Measurements from ENCODE around the gene GK. TPM values are rescaled to one million over a fixed set of nuclear protein-coding genes. Genes with fewer than 3 reads are reported as not detected.
"Not testable (repeated sequence)": the region's sequence is repeated elsewhere in the genome, so short reads cannot be mapped to it uniquely, and the experiment has no call there.

Gene GK
- 4.3 and 10.4 TPM in 2 replicates for total RNA-seq (2014; rRNA removed; shearing (Covaris generic))

DNA sequence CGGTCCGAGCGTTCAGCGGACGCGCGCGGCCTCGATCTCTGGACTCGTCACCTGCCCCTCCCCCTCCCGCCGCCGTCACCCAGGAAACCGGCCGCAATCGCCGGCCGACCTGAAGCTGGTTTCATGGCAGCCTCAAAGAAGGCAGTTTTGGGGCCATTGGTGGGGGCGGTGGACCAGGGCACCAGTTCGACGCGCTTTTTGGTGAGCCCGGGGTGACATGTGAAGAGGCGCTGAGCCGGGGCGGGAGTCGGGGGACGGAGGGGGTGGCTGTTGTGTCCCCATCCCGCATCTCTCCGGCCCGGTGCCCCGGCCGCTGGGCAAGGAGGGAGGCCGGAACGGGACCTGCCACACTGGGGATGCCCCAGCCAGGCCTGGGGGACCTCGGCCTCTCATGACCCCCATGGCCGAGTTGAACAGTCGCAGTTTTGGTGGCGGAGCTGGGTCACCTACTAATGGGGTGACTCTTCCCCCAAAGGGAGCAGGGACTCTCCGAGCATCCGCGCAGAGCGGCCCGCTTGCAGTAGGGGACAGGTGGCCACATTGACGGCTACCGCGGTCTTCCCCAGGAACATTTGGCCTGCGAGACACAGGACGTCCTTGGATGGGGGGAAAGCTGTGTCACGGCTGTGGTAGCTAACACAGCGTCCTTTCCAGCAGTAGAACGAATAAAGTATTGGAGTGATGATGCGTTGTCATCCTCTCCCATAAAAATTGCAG, at the start of gene GK:
Gene GK (plus strand): TSS at position 9 of the 717 bp plus-strand sequence. CDS start 115 bp downstream, at position 124.
- peak; percentile 33 for DNase-seq (ENCODE audit: low read depth)

DNA sequence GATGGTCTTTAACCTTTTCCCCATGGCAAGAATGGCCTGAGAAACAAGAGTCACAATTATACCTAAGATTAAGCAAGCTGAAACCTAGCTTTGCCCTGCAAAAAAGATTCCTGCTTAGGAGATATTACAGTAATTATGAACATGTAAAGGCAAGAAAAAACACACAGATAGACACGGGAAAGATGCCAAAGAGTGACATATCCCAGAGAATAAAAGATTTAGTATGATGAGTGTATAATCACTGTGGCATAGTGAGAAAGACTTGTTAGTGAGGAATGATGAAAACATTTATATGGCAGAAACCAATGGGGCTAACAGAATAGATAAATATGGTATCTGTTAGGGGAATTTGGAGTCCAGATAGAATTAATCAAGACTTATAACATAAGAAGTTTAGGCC, 46.1 kb upstream of the GK start:
- DNase-seq (ENCODE audit: low read depth) = no peak

DNA sequence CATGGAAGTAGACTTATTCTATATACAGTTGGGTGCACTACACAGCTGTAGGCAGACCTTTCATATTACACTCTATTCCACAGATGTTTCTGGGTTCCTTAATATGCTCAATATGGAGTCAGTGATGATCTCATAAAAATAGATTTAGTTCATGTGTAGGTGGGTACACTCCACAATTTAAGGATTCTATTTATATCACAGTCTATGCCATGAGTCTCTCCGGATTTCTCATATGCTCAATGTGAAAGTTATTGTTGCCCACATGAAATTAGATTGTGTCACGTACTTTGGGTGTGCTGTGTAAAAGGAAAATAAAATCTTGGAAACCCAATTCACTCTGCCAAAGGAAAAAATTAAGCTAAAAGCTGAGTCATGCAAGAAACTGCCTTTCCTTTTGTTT, 43.2 kb upstream of the GK start:
- DNase-seq (ENCODE audit: low read depth) = no peak

DNA sequence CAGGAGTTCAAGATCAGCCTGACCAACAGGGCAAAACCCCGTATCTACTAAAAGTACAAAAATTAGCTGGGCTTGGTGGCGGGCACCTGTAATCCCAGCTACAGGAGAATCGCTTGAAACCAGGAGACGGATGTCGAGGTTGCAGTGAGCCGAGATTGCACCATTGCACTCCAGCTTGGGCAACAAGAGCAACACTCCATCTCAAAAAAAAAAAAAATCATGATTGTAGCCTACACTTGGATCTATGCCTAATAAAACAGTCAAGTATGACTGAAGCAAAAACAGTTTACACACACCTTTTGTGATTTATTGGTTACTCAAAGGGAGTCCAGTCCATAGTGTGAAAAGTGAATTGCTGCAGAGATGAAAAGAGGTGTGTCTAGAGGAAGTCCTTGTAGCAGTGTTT, 41.0 kb upstream of the GK start:
- no peak for DNase-seq (ENCODE audit: low read depth)

DNA sequence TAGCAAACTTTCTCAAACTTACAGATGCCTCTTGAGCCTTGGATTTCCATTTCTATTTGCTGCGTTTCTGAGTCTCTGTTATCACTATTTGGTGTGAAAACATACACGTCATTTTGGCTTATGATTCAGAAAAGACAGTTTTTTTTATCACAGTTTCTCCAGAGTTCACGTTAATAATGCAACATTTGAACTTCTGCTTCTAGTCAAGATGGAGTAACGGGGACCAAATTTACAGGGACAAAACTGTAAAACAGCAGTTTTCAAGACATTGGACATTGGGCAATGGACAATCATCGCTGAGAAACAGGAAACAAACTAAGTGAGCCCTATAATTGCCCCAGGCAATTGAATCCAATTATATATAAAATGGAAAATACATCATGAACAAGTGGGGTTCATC, 39.5 kb upstream of the GK start:
- DNase-seq (ENCODE audit: low read depth) = no peak

DNA sequence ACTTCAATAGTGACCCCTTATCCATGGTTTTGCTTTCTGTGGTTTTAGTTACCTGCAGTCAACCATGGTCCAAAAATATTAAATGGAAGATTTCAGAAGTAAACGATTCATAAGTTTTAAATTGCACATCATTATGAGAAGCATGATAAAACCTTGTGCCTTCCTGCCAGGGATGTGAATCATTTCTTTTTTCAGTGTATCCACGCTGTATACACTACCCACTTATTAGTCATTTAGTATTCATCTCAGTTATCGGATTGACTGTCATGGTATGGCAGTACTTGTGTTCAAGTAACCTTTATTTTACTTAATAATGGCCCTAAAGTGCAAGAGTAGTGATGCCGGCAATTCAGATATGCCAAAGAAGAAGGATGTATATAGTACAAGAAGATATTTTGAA, 38.0 kb upstream of the GK start:
- DNase-seq (ENCODE audit: low read depth) = no peak

DNA sequence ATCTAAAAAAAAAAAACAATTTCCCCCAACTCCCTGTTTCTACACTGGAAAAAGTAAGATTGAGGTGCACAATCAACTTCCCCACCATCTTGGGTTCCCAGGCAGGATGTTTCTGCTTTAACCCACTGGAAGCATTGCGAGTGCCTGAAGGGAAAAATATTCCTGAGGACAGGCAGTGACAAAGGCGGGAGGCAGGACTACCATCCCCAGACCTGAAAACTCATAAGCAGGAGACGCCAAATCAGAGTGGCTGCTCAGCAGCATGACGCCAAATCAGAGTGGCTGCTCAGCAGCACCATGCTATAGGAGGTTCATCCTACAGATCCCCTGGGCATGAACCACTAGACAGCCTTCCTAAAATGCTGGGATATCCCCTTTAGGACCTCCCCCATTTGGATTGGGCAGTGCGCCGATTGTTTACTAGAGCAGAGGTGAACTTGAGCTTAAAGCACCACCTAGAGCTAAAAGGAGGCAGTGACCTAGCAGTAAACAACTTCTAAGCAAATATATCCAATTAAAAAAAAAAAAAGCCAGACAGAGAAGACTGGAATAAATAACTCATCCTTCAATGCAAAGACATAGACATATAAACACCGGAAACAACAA, 35.0 kb upstream of the GK start:
- peak; percentile 17 for DNase-seq (ENCODE audit: low read depth)

DNA sequence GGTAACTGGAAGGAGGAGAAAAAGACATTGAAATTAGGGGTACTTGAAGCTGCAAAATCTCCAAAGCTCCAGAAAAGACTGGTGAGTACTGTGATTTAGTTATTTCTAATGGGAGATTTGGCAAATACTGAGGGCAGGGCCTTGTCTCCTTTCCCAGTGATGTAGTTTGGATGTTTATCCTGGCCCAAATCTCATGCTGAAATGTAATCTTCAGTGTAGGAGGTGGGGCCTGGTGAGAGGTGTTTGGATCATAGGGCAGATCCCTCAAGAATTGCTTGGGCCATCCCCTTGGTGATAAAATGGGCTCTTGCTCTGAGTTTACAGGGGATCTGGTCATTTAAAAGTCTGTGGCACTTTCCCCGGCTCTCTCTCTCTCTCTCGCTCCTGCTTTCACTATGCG, 33.1 kb upstream of the GK start:
- no peak for DNase-seq (ENCODE audit: low read depth)

DNA sequence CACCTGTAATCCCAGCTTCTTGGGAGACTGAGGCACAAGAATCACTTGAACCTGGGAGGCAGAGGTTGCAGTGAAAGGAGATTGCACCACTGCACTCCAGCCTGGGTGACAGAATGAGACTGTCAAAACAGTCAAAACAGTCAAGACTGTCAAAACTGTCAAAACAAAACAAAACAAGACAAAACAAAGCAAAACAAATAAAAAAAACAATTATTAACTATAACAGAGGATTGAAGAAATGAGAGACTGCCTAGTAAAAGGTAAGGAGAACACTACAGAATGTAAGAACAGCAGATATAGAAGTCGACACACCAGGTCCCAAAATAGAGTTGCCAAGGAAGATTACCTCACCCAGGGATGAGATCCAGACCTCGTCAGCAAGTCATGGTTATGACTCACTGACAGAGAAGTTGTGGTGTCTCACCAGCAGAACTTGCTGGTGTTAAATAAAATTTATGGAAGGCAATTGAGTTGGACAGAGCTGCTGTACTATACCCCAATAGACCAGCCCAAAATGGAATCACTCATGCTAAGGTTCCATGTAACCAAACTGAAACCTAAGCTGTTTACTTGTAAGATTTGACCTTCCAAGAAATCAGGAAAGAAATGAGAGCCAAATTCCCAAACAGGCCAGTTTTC, 32.1 kb upstream of the GK start:
- DNase-seq (ENCODE audit: low read depth) = peak; percentile 87

DNA sequence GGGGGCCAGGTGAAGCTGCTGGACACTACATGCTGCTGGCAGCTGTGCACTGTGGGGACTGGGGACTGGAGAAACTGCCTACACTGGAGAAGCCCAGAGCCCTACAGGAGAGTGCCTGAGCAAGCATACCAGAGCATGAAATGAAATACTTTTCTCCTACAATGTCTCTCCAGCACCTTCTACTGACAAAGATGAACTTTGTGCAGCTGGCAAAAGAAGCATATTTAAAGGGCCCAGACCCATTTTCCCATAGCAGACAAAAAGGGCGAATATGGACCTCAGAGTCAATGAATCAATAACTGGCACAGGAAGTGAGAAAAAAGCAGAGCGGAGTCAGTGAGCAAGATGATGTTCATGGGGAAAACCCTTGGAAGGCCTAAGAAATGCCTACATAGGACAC, 30.9 kb upstream of the GK start:
- DNase-seq (ENCODE audit: low read depth) = no peak

DNA sequence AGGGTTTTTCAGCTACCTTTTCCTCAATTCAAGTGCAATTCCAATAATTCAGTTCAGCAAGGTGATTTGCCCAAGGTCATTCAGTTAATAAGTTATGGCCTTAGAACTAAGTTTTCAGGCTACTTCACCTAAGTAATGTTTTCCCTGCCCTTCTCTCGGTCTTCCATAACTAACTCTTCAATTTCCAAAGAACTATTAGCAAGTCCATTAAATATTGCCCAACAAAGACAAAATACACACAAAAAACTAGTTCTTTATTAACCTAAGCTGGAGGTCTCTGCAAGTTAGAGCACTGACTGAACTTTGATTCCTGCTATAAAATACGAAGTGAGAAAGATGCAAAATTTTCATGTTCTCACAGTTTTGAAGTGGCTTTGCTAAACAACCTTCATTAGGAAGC, 26.8 kb upstream of the GK start:
- no peak for DNase-seq (ENCODE audit: low read depth)

DNA sequence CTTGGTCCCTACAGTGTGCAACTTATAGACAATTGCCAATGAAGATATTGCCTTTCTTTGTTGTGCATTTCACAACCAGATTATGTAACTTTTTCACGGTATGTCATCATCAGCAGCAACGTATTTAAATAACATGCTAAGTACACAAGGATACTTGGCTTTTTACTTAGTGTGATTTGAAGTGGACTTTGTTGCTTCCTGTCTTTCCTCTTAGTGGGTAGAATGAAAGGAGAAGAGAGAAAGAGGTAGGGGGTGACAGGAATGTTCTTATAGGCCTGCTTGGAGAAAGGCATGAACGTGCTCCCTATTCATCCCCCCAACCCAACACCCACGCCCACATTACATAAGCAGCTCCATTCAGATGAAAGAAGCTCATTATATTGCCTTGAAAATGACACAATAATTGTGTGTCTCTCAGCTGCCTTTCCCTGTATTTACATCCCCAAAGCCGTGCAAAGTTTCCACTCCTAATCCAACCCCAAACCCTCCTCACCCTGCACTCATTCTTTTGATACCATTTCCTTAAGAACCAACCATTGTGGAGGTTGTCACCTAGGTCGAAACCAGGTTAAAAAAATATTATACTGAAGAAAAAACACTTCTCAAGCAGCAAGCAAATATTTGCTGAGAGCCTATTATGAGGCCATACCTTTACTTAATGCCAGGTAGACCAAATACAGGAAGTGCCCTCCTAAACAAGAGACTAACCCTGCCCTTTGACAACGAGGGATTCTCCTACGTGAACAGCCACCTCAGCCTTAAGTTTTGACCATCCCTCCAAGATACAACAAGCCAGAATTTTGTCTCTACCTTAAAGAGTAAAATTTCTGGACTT, 25.2 kb upstream of the GK start:
- no peak for DNase-seq (ENCODE audit: low read depth)

DNA sequence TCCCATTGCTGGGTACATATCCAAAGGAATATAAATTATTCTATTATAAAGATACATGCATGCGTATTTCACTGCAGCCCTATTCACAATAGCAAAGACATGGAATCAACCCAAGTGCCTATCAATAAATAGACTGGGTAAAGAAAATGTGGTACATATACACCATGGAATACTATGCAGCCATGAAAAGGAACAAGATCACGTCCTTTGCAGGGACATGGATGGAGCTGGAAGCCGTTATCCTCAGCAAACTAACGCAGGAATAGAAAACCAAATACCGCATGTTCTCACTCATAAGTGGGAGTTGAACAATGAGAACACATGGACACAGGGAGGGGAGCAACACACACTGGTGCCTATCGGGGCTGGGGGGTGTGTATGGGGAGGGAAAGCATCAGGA, 19.2 kb upstream of the GK start:
- not testable (repeated sequence) for DNase-seq (ENCODE audit: low read depth)

DNA sequence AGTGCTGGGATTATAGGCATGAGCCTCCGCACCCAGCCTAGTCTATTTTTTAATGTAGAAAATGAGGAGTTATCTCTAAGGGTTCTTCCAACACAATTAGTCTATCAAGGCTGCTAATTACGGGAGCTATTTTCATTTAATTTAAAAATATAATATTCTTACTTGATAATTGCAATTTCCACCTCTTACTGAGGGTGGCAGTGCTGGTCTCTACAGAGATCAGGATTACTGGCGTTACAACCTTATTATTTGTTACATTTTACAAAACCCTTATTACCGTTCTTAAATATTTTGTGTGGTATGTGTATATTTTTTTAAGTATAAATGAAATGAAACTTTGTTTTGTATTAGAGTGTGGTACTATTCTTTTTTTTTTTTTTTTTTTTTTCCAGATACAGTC, 17.6 kb upstream of the GK start:
- no peak for DNase-seq (ENCODE audit: low read depth)

DNA sequence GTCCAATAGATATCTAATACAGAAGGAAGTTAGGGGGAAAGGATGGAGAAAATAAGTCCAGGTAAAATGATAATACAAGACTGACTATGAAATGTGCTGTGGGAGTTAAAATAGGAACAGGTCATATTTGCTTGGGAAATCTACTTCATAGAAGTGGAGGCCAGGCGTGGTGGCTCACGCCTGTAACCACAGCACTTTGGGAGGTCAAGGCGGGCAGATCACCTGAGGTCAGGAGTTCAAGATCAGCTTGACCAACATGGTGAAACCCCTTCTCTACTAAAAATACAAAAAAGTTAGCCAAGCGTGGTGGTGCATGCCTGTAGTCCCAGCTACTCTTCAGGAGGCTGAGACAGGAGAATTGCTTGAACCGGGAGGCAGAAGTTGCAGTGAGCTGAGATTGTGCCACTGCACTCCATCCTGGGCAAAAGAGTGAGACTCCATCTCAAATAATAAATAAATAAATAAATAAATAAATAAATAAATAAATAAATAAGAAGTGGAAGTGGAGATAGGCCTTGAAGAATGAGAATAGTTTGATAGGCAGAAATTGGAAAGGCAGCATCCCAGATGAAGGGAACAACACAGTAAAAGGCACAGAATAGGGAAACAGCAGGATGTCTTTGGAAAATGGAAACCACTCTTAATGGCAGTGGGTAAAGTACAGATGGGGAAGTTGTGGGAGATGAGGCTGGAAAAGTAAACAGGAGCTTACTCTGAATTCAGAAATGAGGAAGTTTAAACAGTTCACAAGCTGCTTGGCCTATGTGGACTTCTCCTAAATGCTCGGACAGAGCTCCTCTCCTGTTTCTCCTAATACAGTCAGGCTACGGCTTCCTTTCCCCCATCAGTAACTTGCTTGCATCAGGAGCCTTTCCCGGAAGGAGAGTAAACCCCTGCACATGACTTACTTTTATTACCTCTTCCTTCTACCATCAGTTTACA, 15.1 kb upstream of the GK start:
- no peak for DNase-seq (ENCODE audit: low read depth)

DNA sequence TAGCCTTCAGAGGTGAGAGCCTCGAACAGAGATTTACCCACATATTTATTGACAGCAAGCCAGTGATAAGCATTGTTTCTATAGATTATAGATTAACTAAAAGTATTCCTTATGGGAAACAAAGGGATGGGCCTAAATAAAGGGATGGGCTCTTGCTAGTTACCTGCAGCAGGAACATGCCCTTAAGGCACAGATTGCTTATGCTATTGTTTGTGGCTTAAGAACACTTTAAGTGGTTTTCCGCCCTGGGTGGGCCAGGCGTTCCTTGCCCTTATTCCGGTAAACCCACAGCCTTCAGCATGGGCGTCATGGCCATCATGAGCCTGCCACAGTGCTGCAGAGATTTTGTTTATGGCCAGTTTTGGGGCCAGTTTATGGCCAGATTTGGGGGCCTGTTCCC, 13.5 kb upstream of the GK start:
- not testable (repeated sequence) for DNase-seq (ENCODE audit: low read depth)

DNA sequence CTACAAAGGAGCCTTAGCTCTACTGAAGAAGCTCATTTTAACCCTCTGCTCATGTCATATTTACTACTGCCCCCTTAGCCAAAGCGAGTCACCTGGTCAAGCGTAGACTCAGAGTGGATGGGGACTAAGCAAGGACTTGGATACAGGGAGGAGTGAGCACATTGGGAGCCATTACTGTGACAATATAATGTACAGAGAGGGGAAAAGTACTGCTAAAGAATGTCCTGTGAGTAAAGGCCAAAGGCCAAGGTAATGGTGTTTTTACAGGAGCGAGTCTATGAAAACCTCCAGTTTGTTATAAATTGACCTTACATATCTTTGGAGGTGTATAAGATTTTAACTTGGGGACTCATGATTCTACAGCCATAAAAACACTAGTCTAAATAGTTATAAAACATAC, 10.6 kb upstream of the GK start:
- no peak for DNase-seq (ENCODE audit: low read depth)

DNA sequence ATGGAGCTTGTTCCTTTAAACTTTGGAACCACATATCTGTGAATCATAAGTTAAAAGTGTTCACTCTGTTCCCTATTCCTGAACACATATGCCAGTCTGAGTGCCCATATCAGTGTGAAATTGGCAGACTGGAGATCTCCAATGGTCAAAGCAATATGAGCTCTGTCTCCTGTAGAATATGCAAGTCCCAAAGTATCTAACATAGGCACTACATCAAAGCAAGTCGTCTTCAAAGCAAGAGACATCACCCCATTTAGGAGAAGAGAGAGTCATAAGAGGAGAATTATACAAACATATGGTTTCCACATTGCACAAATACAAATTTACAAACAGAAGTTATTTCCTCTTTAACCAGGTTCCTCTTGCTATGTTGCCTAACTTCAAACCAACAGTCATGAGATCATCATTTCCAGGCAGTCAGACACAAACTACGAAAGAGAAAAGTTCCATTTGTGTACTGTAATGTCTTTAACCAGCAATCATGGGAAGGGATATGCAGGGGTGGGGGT, 9.9 kb upstream of the GK start:
- DNase-seq (ENCODE audit: low read depth) = no peak

DNA sequence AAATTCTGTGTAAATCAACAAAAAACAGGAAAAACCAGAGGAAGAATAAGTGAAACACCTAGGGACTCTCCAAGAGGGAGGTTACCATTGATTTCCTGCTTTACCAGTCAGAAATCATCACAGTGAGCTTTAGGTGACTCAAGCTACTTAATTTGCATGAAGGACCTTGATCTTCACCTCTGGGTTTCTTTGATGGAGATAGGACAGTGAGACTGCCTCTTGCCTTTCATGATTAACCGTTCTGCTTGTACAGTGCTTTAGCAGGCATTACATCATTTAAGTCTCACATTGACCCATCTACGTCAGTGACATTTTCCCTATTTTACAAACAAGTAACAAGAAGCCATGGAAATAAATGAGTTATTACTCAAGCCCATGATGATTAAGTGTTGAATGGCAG, 3.4 kb upstream of the GK start:
- peak; percentile 12 for DNase-seq (ENCODE audit: low read depth)

DNA sequence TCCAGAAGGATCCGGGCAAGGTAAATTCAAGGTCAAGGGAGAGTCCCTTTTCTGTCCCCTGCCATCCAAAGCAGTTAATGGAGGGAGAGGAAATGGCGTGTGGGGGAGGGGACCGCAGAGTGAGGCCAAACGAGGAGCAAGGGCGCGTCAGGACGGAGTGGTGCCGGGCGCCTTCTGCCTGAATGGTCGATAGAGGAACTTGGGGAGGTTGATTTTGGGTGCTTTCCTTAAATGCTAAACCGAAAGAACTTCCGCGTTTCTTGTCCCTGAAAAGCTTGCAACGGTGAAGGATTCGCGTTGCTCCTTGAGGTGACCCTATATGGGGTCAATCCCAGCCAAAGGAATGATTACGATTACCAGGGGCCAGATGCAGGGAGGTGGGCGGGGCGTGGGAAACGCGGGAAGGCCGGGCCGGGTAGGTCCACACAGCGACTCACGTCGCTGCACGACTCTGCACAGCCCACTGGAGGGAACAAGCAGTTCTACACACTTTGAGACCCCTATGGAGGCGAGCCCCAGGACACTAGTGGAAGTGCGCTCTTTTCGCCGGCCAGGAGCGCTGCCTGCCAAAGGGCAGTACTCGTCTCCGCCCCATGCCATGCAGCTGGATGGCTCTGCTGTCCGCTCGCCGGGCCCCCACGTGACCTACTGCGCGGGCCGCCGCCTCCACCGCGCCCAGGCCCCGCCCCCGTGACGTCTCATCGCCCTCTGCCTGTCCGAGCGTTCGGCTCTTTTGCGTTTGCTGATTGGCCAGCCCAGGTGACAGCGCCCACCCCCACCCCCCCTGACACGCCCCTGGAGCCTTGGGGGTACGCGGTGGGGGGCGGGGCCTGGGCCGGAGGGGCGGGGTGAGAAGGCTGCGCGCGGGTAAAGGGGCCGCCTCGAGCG, 452 bp upstream of the GK start:
- peak; percentile 92 for DNase-seq (ENCODE audit: low read depth)
